Mucosa of rectum (tissue), 2 donors: ENCODE results near the gene TNFSF4.
"Not testable (repeated sequence)": the region's sequence is repeated elsewhere in the genome, so short reads cannot be mapped to it uniquely, and the experiment has no call there.

ENCODE experiments used
- H3K27ac ChIP-seq, 2 donors: one replicate each; pipeline ENCODE4 v1.7.0; 2013; ENCODE audit warnings: inconsistent platforms in 2 of 2, low read depth in 2 of 2, low read length in 2 of 2
- H3K27me3 ChIP-seq, 2 donors: one replicate each; pipeline ENCODE4 v1.7.0; 2013; ENCODE audit warnings: low read length in 2 of 2; ENCODE audit not compliant: control insufficient read depth in 2 of 2, insufficient read depth in 2 of 2
- H3K36me3 ChIP-seq, 2 donors: one replicate each; pipeline ENCODE4 v1.7.0; 2013; ENCODE audit warnings: low read length in 2 of 2; ENCODE audit not compliant: control insufficient read depth in 2 of 2, insufficient read depth in 2 of 2
- H3K4me1 ChIP-seq, 2 donors: one replicate each; pipeline ENCODE4 v1.7.0; 2013; ENCODE audit warnings: low read length in 2 of 2, mild to moderate bottlenecking in 1 of 2; ENCODE audit not compliant: control insufficient read depth in 2 of 2, insufficient read depth in 2 of 2
- H3K4me3 ChIP-seq, 2 donors: one replicate each; pipeline ENCODE4 v1.7.0; 2013; ENCODE audit warnings: low read length in 2 of 2
- H3K9ac ChIP-seq, 2 donors: one replicate each; pipeline ENCODE4 v1.7.0; 2013; ENCODE audit warnings: low read length in 2 of 2, low read depth in 1 of 2, mild to moderate bottlenecking in 1 of 2
- H3K9me3 ChIP-seq, 2 donors: one replicate each; pipeline ENCODE4 v1.7.0; 2013; ENCODE audit warnings: low read length in 2 of 2; ENCODE audit not compliant: control insufficient read depth in 2 of 2
- donor health status: healthy.
- donor health status: Normal muscosa, but diverticular disease.

The TNFSF4 gene

GRCh38 chr1:173239058-173239457, 31.9 kb upstream of the TNFSF4 start:
- Histone ChIP-seq H3K27ac (no peak overlapping the region), H3K4me1 (no peaks in the 10 kb centered on the region), H3K36me3 (no peaks in the 10 kb centered on the region), H3K9ac (no peak overlapping the region), H3K9me3 (peaks cover 0 to 6% of the 10 kb centered on the region in 2 donors), H3K27me3 (no peaks in the 10 kb centered on the region), H3K4me3 (no peak overlapping the region)

GRCh38 chr1:173234899-173235298, 27.8 kb upstream of the TNFSF4 start:
- Histone ChIP-seq H3K9me3 (no peaks in the 10 kb centered on the region), H3K36me3 (no peaks in the 10 kb centered on the region), H3K9ac (no peak overlapping the region), H3K27ac (no peak overlapping the region), H3K4me1 (no peaks in the 10 kb centered on the region), H3K4me3 (no peak overlapping the region), H3K27me3 (no peaks in the 10 kb centered on the region)

GRCh38 chr1:173234434-173234833, 27.3 kb upstream of the TNFSF4 start:
- not testable (repeated sequence) for H3K36me3 ChIP-seq, H3K4me3 ChIP-seq, H3K9me3 ChIP-seq, H3K27me3 ChIP-seq, H3K27ac ChIP-seq, H3K4me1 ChIP-seq, H3K9ac ChIP-seq

- not testable (repeated sequence) for H3K4me1 ChIP-seq, H3K36me3 ChIP-seq, H3K27me3 ChIP-seq, H3K9me3 ChIP-seq, H3K4me3 ChIP-seq, H3K27ac ChIP-seq, H3K9ac ChIP-seq
These were observed 21.9 kb upstream of the TNFSF4 start for GRCh38 chr1:173229031-173229430.

GRCh38 chr1:173224949-173225348, 17.8 kb upstream of the TNFSF4 start:
- Histone ChIP-seq H3K27ac (no peak overlapping the region), H3K27me3 (no peaks in the 10 kb centered on the region), H3K9ac (no peak overlapping the region), H3K9me3 (no peaks in the 10 kb centered on the region), H3K36me3 (no peaks in the 10 kb centered on the region), H3K4me3 (no peak overlapping the region), H3K4me1 (no peaks in the 10 kb centered on the region)

- Histone ChIP-seq H3K4me3 (no peak overlapping the region), H3K9ac (no peak overlapping the region), H3K27me3 (no peaks in the 10 kb centered on the region), H3K27ac (no peak overlapping the region), H3K4me1 (no peaks in the 10 kb centered on the region), H3K36me3 (no peaks in the 10 kb centered on the region), H3K9me3 (no peaks in the 10 kb centered on the region)
These were observed 17.3 kb upstream of the TNFSF4 start for GRCh38 chr1:173224280-173224892.

GRCh38 chr1:173223031-173223380, 15.9 kb upstream of the TNFSF4 start:
- no peaks in the 10 kb centered on the region for H3K4me1 ChIP-seq
- H3K27me3 ChIP-seq = no peaks in the 10 kb centered on the region
- H3K9me3 ChIP-seq = no peaks in the 10 kb centered on the region
- no peak overlapping the region for H3K4me3 ChIP-seq
- H3K9ac ChIP-seq = no peak overlapping the region
- no peaks in the 10 kb centered on the region for H3K36me3 ChIP-seq
- no peak overlapping the region for H3K27ac ChIP-seq

- no peak overlapping the region for H3K4me3 ChIP-seq
- no peak overlapping the region for H3K27ac ChIP-seq
- H3K36me3 ChIP-seq = no peaks in the 10 kb centered on the region
- H3K4me1 ChIP-seq = no peaks in the 10 kb centered on the region
- no peaks in the 10 kb centered on the region for H3K9me3 ChIP-seq
- no peak overlapping the region for H3K9ac ChIP-seq
- no peaks in the 10 kb centered on the region for H3K27me3 ChIP-seq
These were observed 15.3 kb upstream of the TNFSF4 start for GRCh38 chr1:173222149-173223030.

- no peak overlapping the region for H3K4me3 ChIP-seq
- H3K9ac ChIP-seq = no peak overlapping the region
- H3K27ac ChIP-seq = no peak overlapping the region
- no peaks in the 10 kb centered on the region for H3K9me3 ChIP-seq
- H3K4me1 ChIP-seq = no peaks in the 10 kb centered on the region
- no peaks in the 10 kb centered on the region for H3K27me3 ChIP-seq
- no peaks in the 10 kb centered on the region for H3K36me3 ChIP-seq
These were observed 13.0 kb upstream of the TNFSF4 start for GRCh38 chr1:173220157-173220556.

GRCh38 chr1:173213665-173214064, 6.5 kb upstream of the TNFSF4 start:
- Histone ChIP-seq H3K4me1 (peaks cover 7 to 11% of the 10 kb centered on the region in 2 donors), H3K9me3 (no peaks in the 10 kb centered on the region), H3K27ac (no peak overlapping the region), H3K27me3 (no peaks in the 10 kb centered on the region), H3K36me3 (no peaks in the 10 kb centered on the region), H3K9ac (no peak overlapping the region), H3K4me3 (no peak overlapping the region)
